Inflammatory macrophage treated with lipopolysaccharide for 1 hour (primary cell): ENCODE data around the gene OSBP2.

ENCODE experiments used
- DNase-seq, 2 donors: peaks; one replicate each; pipeline ENCODE4 v3.0.0-alpha.2; 2020 to 2022

OSBP2 gene

DNA sequence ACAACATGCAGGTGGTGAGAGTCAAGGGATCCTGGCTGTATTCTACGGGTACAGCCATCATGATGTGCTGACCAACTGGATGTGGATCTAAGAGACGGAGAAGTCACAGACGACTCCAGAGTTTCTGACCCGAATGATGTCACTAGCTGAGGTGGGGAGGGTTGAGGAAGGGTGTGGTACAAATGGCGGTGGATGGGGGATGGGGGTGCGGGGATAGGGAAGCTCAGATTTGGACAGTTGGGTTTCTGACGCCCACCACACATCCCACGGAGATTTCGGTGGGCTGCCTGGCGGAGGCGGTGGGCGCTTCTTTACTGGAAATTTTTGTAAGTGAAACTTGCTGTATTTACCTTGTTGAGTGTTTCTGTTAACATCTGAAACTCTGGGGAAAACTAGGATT, 126.7 kb downstream of the OSBP2 start:
- no peak for DNase-seq

DNA sequence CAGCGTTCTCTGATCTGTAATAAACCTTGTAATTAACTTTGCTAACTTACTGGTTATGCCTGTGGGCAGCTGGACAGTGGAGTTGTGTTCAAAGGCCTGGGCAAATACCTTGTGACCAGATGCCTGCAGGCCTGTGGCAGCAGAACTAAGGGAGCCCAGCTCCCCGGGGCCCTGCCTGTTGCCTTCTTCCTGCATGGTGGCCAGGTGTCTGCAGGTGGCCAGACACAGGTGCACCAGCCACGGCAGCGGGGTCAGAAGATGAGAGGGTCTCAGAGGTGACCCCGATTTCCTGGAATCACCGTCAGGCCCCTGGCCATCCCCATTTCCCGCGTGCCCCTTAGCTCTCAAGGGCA, 127.2 kb downstream of the OSBP2 start:
- DNase-seq: no peak

DNA sequence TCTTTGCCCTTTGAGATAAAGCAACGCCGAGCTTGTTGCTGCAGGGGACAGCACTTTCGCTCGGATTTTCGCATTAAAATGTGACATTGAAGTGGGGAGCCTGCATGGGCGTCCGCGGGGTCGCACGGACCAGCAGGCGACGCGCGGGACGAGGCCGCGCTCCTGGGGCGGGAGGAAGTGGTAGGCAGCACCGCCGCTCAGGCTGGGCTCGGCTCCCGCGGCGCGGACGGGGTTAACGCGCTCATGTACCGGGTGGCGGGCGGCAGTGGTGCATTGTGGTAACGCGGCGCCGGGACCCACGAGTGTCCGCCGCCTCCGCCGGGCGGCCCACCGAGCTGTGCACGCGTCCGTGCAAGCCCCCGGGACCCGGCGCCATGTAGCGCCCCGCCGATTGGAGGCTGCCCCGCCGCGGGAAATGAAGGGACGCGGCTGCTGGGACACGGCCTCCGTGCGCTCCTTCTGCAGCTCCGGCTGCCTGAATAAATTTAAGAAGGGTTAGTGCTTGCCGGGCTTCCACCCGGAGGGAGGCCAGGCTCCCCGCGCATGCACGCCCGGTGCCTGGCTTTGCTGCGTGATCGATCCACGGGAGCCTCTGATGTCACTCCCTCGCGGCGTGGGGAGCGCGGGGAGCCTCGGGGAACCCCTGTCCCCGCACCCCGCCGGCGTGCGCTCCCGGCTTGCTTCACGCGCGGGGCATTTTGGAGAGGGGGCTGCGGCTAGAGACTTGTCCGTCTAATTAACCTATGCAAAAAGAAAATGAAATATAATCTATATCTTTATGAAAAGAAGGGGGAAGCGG, 127.7 kb downstream of the OSBP2 start:
- no peak for DNase-seq

DNA sequence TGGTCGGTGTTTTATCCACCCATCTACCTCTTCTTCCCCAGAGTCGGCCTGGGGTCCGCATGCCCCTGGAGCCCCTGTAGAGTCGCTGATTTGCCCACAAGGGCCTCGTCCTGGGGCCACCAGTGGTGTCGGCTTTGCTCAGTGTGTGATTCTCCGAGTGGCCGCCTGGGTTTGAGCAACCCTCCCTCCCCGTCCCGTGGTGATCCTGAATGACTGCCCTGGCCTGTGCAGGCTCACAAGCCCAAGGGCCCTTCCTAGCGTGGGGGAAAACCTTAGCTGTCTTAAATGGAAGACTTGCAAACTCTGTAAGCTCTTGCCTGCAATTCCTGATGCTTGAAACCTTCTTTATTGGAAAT, 128.3 kb downstream of the OSBP2 start:
- DNase-seq: no peak

DNA sequence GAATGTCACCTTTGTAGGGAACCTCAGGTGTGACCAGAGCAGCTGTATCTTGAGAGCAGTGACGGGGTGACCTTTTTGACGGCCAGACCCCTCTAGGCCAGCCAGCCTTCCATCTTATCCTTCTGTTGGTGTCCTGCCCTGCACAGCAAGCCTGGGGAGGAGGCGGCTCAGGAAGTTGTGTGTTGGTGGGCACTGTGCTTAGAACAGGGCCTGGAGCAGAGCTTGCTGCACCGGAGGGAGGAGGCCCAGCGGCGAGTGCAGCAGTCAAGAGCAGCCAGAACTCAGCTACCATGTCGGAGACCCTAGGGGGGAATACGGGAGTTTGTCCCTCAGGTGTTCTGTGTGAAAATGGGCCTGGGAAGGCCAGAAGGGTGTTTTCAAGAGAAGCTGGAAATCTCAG, 129.4 kb downstream of the OSBP2 start:
- DNase-seq: no peak

DNA sequence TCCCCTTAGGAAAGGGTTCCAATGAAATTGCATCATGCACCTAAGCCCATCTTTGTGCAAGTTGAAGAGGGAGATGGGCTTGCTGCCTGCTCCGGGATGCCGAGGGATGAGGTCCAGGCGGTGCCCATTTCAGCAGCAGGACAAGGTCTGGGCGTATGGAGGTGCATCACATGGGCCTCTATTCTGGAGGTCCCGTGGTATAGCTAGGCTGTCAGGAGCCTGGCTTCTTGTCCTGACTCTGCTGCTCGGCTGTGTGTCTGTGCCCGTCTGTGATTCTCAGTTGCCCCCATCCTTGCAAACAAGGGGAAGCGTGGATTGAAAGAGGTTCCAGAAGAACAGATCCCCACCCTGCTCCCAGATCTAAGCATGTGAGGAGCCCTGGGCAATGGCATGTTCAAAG, 130.0 kb downstream of the OSBP2 start:
- no peak for DNase-seq

DNA sequence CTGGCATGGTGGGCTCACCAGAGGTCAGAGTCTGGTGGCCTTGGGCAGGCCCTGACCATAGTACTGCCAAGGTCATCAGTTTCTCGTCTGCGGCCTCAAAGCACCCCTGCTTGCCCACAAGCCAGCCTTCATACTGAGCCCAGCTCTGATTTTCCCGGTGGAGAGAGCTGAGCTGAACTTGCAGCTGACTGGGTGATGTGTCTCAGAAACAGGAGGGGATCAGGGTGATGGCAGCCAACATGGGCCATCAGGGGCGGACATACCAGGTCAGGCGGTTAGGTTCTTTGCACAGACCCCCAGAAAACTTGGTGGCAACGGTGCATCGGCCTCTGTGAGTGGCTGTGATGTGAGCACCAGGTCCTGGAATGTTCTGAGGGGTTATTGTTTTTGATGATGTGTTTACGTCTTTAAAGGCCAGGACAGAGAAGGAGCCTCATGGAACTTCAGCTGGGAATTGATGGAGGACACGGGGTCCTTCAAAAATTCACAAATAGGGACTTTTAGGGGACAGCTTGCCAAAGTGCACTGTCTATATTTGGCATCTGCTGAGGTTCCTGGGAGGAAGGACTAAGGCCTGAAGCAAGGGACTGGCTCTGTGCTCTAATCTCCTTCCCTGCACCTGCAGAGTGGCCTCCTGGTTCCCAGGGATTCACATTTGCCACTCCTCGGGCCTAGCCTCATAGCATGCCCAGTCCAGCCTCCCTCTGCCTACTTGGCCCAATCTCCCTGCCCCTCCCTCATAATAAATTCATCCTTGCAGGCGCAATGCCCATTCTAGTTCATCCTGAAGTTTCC, 131.2 kb downstream of the OSBP2 start:
- DNase-seq: no peak

DNA sequence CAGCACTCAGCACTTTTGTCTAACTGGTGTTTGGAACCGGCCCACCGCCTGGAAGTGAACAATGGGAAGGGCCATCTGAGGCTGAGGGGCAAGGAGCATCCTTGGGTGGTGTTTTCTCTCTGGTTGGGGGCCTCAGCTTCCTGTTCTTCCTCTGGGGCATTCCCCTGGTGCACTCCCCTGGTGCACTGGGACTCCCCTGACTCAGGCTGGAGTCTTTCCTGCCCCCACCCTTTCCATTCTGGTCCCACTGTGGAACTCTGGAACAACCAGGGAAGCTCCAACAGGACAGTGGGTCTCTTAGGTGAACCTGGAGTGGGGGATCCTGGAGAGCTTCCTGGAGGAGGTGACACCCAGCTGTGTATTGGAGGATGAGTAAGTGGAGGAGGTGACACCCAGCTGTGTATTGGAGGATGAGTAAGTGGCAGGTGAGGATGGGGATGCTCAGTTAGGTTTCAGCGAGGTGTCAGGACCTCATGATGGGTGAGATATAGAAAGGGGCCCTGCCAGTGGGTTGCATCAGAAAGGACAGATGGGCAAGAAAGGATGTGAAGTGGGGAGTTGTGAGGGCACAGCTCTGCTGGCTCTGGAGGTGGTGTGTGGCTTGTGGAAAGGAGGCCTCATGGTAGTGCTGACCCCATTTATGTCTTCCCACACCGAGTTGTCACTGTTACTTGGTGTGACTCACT, 132.1 kb downstream of the OSBP2 start:
- DNase-seq: no peak

DNA sequence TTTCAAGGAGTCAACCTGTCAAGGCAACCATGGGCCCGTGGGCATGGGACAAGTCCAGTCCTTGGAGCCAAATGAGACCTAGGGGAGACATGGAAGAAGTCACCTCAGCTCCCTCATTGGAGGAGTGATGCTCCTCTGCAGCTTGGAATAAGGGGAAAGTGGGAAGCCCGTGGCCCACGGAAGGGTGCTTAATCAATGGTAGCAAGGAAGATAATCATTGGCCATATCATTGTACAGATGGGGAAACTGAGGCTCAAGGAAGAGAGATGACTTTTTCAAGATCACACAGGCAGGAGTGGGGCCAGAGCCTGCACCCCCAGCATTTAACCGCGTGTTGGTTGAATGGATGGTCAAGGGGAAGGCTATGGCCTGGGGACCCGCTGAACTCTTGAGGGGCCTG, 133.0 kb downstream of the OSBP2 start:
- DNase-seq: no peak

DNA sequence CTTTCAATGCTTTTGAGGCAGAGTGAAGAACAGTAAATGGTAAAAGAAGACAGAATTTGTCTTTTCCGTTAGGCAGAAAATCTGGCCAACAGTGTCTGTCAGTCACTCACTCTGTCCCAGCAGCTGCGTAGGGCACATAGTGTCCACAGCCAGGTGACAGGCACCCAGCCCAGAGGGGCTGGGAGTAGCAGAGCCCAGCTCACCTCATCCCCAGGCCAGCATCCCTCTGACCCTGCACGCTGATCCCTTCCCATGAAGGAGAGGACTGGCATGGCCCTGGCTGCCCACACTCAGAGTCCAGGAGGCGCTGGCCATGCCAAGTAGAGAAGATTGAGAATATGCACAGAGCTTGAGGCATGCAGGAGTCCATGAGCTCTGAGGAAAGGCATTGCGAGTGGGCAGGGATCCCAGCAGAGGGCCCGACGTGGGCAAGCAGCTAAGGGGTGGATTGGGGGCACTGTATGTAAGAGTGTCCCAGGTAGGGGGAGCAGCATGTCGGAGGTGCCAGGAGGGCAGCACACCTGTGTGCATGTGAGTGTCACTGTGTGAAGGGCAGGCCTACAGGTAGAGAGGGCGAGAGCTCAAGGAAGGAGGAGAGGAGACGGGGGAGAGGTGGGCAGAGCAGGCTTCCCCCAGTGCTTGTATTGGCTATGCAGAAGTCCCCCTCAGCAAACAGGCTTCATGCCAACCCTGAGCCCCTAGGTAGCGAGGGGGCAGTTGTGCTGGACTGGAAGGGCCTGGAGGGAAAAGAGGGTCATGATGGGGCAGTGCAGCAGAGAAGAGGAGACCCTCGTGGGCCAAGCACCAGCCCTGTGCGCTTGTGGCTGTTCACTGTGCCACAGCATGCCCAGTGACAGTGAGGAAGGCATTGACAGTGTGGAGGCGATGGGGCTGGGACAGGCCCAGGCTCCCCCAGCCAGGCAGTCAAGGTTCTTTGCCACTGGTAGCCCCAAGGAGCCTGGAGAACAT, 133.8 kb downstream of the OSBP2 start:
- DNase-seq: no peak

DNA sequence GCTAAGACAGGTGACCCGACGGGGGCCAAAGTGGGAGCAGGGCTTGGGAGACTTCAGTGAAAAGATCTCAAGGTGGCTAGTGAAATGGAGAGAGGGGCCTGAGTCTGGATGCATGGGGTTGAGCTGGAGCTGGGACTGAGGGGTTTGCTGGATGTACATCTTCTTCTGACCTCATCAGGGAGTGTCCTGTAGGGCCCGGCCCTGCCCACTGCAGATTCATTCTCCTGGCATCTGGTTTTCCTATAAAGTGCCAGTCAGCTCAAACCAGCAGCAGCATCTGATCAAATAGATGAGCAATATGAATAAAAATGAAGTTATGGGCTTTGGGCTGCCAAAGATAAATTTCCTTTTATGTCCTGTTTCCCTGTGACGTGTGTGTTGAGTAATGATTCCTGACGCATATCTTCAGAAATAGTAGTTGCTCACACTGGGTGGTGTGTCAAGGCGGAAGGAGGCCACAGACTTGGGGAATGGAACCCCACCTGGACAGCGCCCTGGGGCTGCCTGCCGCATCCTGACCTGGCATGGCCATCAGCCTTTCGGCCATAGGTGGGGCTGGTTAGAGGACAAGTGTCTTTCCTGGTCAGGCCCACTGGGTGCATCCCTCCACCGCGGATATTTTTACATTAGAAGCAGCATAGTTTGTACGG, 135.4 kb downstream of the OSBP2 start:
- no peak for DNase-seq

DNA sequence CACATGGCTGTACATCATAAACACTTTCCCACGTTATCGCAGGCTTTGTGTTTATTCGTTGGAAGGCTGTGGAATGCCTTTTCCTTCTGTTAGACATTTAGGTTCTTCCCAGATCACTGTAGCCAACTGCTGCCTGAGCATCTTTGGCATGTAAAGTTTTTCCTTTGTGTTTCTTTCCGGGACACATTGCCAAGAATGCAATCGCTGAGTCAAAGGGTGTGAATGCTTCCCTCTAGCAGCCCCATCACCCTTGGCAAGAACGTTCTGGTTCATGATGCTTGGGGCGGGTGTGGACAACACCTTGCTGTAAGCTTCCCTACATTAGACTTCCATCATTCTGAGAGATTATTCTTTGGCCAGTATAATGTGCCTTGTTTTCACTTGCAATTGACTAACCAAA, 136.2 kb downstream of the OSBP2 start:
- no peak for DNase-seq

DNA sequence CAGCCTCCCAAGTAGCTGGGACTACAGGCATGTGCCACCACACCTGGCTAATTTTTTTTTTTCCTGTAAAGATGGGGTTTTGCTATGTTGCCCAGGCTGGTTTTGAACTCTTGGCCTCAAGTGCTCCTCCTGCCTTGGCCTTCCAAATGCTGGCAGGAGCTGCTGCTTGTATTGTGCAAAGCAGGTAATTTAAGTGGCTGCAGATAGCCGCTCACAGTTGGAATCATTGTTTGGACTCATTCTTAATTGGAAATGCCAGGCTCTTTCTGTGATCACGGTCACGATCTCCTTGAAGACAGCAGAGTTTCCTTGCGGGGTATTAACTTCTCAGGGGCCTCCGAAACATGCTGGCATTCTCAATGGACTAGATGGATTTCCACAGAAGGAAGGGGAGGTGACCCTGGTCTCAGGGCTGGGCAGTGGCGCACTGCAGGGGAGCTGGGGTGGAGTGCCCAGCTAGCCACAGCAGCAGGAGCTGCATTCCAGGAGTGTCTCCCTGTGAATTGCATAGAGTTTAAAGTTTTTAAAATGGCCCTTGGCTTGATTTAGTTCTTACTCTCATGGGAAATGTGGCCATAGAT, 137.8 kb downstream of the OSBP2 start:
- no peak for DNase-seq

DNA sequence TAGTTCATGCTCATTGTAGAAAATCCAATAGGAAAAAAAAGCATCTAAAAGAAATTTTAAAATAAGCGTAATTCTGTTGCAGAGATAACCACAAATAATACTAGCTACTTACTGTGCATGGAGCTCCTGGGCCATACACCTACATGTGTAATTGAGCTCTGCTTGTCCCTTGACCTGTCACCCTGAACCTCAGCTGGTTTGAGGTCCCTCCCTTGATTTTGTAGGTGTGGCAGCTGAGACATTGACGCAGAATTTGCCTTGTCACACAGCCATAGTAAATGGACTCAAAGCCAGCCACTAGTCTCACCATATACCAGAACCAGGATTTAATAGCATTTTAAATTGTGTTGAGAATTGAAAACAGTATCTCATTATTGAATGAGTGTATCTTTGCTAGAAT, 138.6 kb downstream of the OSBP2 start:
- DNase-seq: no peak

DNA sequence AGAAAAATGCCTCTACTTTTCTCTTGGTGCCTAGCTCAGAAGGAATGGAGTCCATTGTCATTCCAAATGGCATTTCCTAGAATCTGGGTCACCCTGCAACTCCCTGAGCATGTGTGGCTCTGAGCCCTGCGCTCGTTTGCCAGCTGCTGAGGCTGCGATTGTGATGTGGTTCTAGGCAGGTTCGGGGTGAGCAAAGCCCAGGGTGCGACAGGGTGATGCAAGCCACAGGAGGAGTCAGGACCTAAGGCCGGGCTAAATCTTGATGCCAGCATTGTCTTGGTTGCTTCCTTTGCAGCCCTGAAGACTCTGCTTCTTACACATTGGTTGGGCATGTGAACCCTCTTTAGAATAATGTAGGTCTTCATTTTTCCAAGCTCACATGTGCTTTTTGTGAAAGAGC, 142.9 kb downstream of the OSBP2 start:
- no peak for DNase-seq

DNA sequence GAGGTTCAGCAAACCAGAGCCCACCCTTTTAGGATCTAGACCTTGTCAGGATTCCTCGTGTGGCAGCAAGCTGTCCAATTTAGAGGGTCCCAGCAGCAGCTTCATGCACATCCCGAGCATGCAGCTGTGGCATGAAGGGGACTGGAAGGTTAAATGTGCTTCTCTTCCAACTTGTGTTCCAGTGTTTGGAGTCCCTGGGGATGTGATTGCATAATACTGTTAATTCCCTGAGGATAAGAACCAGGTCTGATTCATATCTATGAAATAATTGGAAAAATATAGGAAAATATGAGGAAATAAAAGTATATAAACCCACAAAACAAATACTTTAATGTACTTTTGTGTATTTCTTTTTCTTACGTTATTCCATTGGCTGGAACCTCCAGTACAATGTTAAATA, 143.4 kb downstream of the OSBP2 start:
- no peak for DNase-seq

DNA sequence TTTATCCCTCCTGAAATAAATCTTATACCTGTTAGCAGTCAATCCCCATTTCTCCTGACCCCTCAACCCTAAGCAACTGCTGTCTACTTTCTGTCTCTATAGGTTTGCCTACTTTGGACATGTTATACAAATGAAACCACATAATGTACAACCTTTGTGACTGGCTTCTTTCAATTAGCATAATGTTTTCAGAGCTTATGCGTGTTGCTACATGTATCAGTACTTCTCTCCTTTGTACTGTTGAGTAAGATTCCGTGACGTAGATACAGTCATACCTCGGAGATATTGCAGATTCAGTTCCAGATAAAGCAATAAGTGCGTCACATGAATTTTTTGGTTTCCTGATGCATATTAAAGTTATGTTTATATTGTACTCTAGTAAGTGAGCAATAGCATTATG, 146.6 kb downstream of the OSBP2 start:
- no peak for DNase-seq

DNA sequence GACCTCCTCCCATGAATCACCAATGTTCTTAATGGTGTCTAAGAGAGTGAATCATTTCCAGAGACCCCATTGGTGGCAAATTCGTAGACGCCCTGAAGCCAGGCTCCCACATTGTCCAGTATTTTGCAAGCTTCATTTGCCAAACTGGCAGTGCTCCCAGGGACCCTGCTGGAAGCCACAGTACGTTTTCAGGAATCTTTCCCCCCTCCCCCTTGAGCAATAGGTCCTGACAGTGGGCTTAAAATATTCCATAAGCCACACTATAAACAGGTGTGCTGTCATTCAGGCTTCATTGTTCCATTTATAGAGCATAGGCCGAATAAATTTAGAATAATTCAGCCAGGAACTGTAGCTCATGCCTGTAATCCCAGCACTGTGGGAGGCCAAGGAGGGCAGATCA, 148.6 kb downstream of the OSBP2 start:
- DNase-seq: no peak

DNA sequence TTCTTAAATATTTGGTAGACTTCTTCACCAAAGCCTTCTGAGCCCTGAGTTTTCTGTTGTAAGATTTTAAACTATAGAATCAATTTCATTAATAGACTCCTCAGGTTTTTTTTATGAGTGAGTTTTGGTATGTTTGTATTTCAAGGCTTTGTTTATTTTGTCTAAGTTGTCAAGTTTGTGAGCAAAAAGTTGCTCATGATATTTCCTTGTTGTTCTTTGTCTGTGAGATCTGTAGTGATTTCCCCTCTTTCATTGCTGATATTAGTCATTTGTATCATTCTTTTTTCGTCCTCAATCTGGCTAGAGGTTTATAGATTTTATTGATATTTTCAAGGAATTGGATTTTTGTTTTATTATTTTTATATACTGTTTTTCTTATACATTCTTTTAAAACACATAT, 152.9 kb downstream of the OSBP2 start:
- DNase-seq: no peak

DNA sequence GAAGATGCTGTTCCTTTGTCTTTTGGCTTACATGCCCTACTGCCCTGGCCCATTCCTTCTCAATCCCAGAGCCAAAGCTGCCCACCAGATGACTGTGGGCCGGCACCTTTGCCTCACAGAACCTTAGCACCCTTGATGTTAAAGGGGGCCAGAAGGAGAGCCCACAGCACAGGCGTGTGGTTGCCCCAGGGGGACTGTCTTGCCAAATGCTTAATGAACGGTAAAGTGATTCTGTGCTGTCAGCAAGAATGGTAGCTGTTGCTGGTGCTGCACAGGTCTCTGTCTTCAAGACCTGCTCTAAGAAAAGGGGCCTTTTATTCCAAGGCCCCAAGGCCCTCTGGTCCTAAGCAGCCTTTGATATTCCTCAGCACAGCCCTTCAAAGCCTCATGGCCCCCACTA, 160.6 kb downstream of the OSBP2 start:
- DNase-seq: no peak

DNA sequence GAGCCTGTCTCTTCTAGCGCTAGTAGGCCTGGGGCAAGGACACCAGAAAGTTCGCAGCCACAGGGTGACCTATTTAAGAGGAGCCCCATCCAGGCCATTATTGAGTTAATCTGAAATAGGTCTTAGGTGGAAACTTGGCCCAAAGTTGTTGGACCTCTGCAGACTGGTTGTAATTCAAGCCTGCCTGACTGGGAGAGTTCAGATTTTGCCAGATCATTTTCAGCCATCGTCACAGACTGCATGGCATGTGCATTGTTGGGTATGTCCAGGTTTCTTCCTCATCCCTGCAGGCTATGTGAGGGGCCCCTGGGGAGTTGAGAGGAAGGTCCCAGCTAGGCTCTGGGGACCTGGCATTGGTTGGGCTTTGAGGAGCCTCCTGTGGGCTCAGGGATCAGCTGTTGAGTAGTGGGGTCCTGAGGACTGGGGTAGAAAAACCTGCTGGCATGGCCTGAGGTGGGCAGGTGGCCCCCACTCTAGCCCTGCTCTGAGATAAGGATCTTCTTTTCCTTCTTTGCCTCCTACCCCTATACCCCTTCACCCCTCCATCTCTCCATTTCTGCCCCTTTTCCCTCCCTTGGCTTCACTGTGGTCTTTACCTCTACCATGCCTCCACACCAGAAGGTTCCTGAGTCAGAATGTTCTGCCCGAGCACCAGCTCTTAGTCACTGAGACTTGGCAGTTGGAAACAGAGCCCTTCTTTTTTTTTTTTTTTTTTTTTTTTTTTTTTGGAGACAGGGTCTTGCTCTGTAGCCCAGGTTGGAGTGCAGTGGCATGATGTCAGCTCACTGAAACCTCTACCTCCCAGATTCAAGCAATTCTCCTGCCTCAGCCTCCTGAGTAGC, 161.2 kb downstream of the OSBP2 start:
- no peak for DNase-seq
